PC-3 (cell line): ENCODE data around the gene CHMP1B. TPM values are rescaled to one million over a fixed set of nuclear protein-coding genes. Genes with fewer than 3 reads are reported as not detected.
"Not testable (repeated sequence)": the region's sequence is repeated elsewhere in the genome, so short reads cannot be mapped to it uniquely, and the experiment has no call there.

Experiments used
- ATAC-seq: fragments of 200-7000 bp; cut with Tn5 transposase; 2 replicates; pipeline ENCODE4 v1.9.1; 2020; ENCODE audit warnings: mild to moderate bottlenecking, moderate library complexity
- BruUV-seq: library from RNA; stranded (reverse); fragments of 400-500 nt; replicated peaks from 2 replicates; lab custom pipeline; 2021; lab: Mats Ljungman, UMichigan
- CTCF ChIA-PET: fragments of 300-600 bp; sonication (Branson Sonifier 250); formaldehyde crosslinking; loops from one replicate; lab custom pipeline; 2022; ENCODE audit warnings: antibody characterized with exemption; lab: Charles Lee
- POLR2A ChIA-PET: fragments of 300-600 bp; sonication (Branson Sonifier 250); formaldehyde crosslinking; loops from one replicate; lab custom pipeline; 2022; ENCODE audit warnings: antibody characterized with exemption; ENCODE audit not compliant: unreplicated experiment; lab: Charles Lee
- DNase-seq: peaks from one replicate; pipeline ENCODE4 v3.0.0-alpha.2; 2015
- H2AFZ ChIP-seq: fragments of 300-600 bp; sonication (generic); 2 replicates; pipeline ENCODE4 v1.6.0; 2016; ENCODE audit warnings: antibody characterized with exemption, low read length
- H3F3A ChIP-seq: fragments of 300-600 bp; sonication (generic); one replicate; pipeline ENCODE4 v1.6.0; 2017; ENCODE audit warnings: antibody characterized with exemption, low read length, control low read depth, mild to moderate bottlenecking; ENCODE audit not compliant: unreplicated experiment
- H3K27ac ChIP-seq: fragments of 300-600 bp; sonication (generic); 2 replicates; pipeline ENCODE4 v1.5.1; 2016; ENCODE audit warnings: mild to moderate bottlenecking, low read length
- H3K27me3 ChIP-seq: fragments of 300-600 bp; sonication (generic); 2 replicates; pipeline ENCODE4 v1.6.1; 2016; ENCODE audit warnings: low read length, mixed read lengths
- H3K36me3 ChIP-seq: fragments of 300-600 bp; sonication (generic); 2 replicates; pipeline ENCODE4 v1.6.1; 2016; ENCODE audit warnings: low read depth, mixed run types, low read length, mixed read lengths
- H3K4me1 ChIP-seq: fragments of 300-600 bp; sonication (generic); 2 replicates; pipeline ENCODE4 v1.5.1; 2016; ENCODE audit warnings: low read length; ENCODE audit not compliant: insufficient read depth
- H3K4me2 ChIP-seq: fragments of 300-600 bp; sonication (generic); 2 replicates; pipeline ENCODE4 v1.6.0; 2016; ENCODE audit warnings: low read length
- H3K4me3 ChIP-seq: fragments of 300-600 bp; sonication (generic); 2 replicates; pipeline ENCODE4 v1.5.1; 2016; ENCODE audit warnings: mild to moderate bottlenecking, low read length, mixed read lengths
- H3K79me2 ChIP-seq: fragments of 300-600 bp; sonication (generic); 2 replicates; pipeline ENCODE4 v1.6.1; 2017; ENCODE audit warnings: low read length, mixed read lengths
- H3K9ac ChIP-seq: fragments of 300-600 bp; sonication (generic); 2 replicates; pipeline ENCODE4 v1.6.0; 2016; ENCODE audit warnings: mild to moderate bottlenecking, low read length
- H3K9me2 ChIP-seq: fragments of 300-600 bp; sonication (generic); replicated peaks from 2 replicates; pipeline ENCODE4 v1.6.1; 2016; ENCODE audit warnings: mixed run types, low read length, mixed read lengths
- H3K9me3 ChIP-seq: fragments of 300-600 bp; sonication (generic); 2 replicates; pipeline ENCODE4 v1.6.1; 2016; ENCODE audit warnings: low read length, mixed read lengths
- H4K20me1 ChIP-seq: fragments of 300-600 bp; sonication (generic); 2 replicates; pipeline ENCODE4 v1.6.1; 2016; ENCODE audit warnings: low read length, mixed read lengths
- CTCF ChIP-seq: fragments of 300-600 bp; sonication (generic); conservative IDR thresholded peaks from 2 replicates; pipeline ENCODE4 v1.5.1; 2017; ENCODE audit warnings: antibody characterized with exemption, low read depth, mild to moderate bottlenecking, low read length
- EZH2 ChIP-seq: fragments of 300-600 bp; sonication (generic); IDR thresholded peaks from one replicate; pipeline ENCODE4 v1.6.1; 2017; ENCODE audit warnings: antibody characterized with exemption, mild to moderate bottlenecking, low read length; ENCODE audit not compliant: unreplicated experiment
- EZH2phosphoT487 ChIP-seq: fragments of 300-600 bp; sonication (generic); IDR thresholded peaks from 2 replicates; pipeline ENCODE4 v1.6.1; 2018; ENCODE audit warnings: mild to moderate bottlenecking, antibody characterized with exemption, low read length, borderline replicate concordance
- intact Hi-C: fragments of 100-400 bp; cut with micrococcal nuclease; formaldehyde crosslinking; loops from 2 replicates; pipeline ENCODE4 v1.9.0; 2023
- total RNA-seq: library from RNA; depleted of rRNA; stranded (reverse); fragments of >200 nt; gene quantifications from 2 replicates; pipeline ENCODE4 v1.2.3, GENCODE V29; 2014

The CHMP1B gene
- total RNA-seq, 1 experiment from 2014 or later, result 81.9 TPM

GRCh38 chr18:11851806-11852337 lies 659 bp downstream of the CHMP1B start:
- ChIA-PET POLR2A (interaction anchor here (0.6 kb wide), 1 partner anchor 124 kb away, joined by 7 read pairs; no protein-coding TSS in a partner anchor), CTCF (interaction anchor here (1.0 kb wide), 1 partner anchor 19 kb away, joined by 3 read pairs; no protein-coding TSS in a partner anchor)
- H3K4me3 ChIP-seq, result peak overlapping the region; percentile 91
- H3F3A ChIP-seq, result peaks cover 2% of the 10 kb centered on the region
- peaks cover 18% of the 10 kb centered on the region for H4K20me1 ChIP-seq
- no peak for TF ChIP-seq EZH2
- no peak for TF ChIP-seq CTCF
- no peak for TF ChIP-seq EZH2phosphoT487
- H3K79me2 ChIP-seq, result peaks cover 50% of the 10 kb centered on the region
- no peaks in the 10 kb centered on the region for H3K36me3 ChIP-seq
- peaks cover 41% of the 10 kb centered on the region for H3K4me1 ChIP-seq
- peak; percentile 41 for DNase-seq
- H3K9me2 ChIP-seq, result no peaks in the 10 kb centered on the region
- no peaks in the 10 kb centered on the region for H3K27me3 ChIP-seq
- no peak overlapping the region for H2AFZ ChIP-seq
- BruUV-seq, result TSS peak; percentile 81
- H3K9me3 ChIP-seq, result no peaks in the 10 kb centered on the region
- intact Hi-C loops, result loop anchor here (2.0 to 5.0 kb wide), 5 partner anchors 21 to 120 kb away; partner anchors contain the start of gene MPPE1
- H3K4me2 ChIP-seq, result peak overlapping the region; percentile 89
- peak; percentile 19 for ATAC-seq
- peak overlapping the region; percentile 96 for H3K27ac ChIP-seq
- H3K9ac ChIP-seq, result peak overlapping the region; percentile 94

- CTCF ChIA-PET, ATAC-seq, H3K4me3 ChIP-seq, H3K9ac ChIP-seq, H3K9me3 ChIP-seq, H3F3A ChIP-seq, DNase-seq, BruUV-seq, H3K27me3 ChIP-seq, H3K9me2 ChIP-seq, H2AFZ ChIP-seq, H3K36me3 ChIP-seq, POLR2A ChIA-PET: not testable (repeated sequence)
- H3K4me2 ChIP-seq, result peak overlapping the region; percentile 89; the same call in 1 of the 2 replicates
- peaks cover 18% of the 10 kb centered on the region for H4K20me1 ChIP-seq
- H3K4me1 ChIP-seq, result peaks cover 56% of the 10 kb centered on the region
- peaks cover 65% of the 10 kb centered on the region for H3K79me2 ChIP-seq
- intact Hi-C loops, result loop anchor here (5.0 kb wide), 1 partner anchor 122 kb away; no protein-coding TSS in a partner anchor
- H3K27ac ChIP-seq, result peak overlapping the region; percentile 96
Observed at GRCh38 chr18:11854554-11854953, 3.3 kb downstream of the CHMP1B start.

- Histone ChIP-seq H3K4me1 (peaks cover 55% of the 10 kb centered on the region), H3K9me3 (no peaks in the 10 kb centered on the region), H3K27me3 (no peaks in the 10 kb centered on the region), H3F3A (peaks cover 4% of the 10 kb centered on the region), H3K79me2 (peaks cover 54% of the 10 kb centered on the region), H3K36me3 (no peaks in the 10 kb centered on the region), H3K9me2 (no peaks in the 10 kb centered on the region), H3K9ac (peak overlapping the region; percentile 91), H4K20me1 (peaks cover 12% of the 10 kb centered on the region), H3K4me3 (peak overlapping the region; percentile 7; the same call in 1 of the 2 replicates), H3K4me2 (peak overlapping the region; percentile 71), H2AFZ (no peak overlapping the region), H3K27ac (peak overlapping the region; percentile 96)
- BruUV-seq, result TSS peak; percentile 79
- ATAC-seq (peak; percentile 71), DNase-seq (peak; percentile 99)
- intact Hi-C loops, result loop anchor here (2.0 kb wide), 2 partner anchors 55 to 123 kb away; partner anchors contain the start of gene IMPA2
- ChIA-PET CTCF (no interaction called here), POLR2A (no interaction called here)
- TF ChIP-seq EZH2 (no peak), CTCF (no peak), EZH2phosphoT487 (no peak)
Observed at GRCh38 chr18:11857177-11857887, 6.1 kb downstream of the CHMP1B start.
